Measurements from ENCODE around the gene SS18.

SS18 gene

GRCh38 chr18:26082475-26082874 is 7.9 kb downstream of the SS18 start:
- no peak for TF ChIP-seq CTCF (IDR thresholded peaks at IDR 0.05; ENCODE audit: insufficient read depth, low read length, missing control alignments)
- no peak for DNase-seq (ENCODE audit: low read depth, low spot score)
- ChIA-PET POLR2A (no interaction called here), CTCF (no interaction called here)
- no peak overlapping the region for H3K4me3 ChIP-seq (ENCODE audit: low read depth, low read length)

GRCh38 chr18:26074246-26074645 is 16.2 kb downstream of the SS18 start:
- DNase-seq (ENCODE audit: low read depth, low spot score): no peak
- no peak overlapping the region for H3K4me3 ChIP-seq (ENCODE audit: low read depth, low read length)
- CTCF ChIA-PET: no interaction called here
- POLR2A ChIA-PET: no interaction called here
- TF ChIP-seq CTCF (IDR thresholded peaks at IDR 0.05; ENCODE audit: insufficient read depth, low read length, missing control alignments): no peak

GRCh38 chr18:26073758-26074157 is 16.7 kb downstream of the SS18 start:
- no peak overlapping the region for H3K4me3 ChIP-seq (ENCODE audit: low read depth, low read length)
- no peak for DNase-seq (ENCODE audit: low read depth, low spot score)
- ChIA-PET CTCF (no interaction called here), POLR2A (no interaction called here)
- TF ChIP-seq CTCF (IDR thresholded peaks at IDR 0.05; ENCODE audit: insufficient read depth, low read length, missing control alignments): no peak

GRCh38 chr18:26071725-26072124 is 18.7 kb downstream of the SS18 start:
- POLR2A ChIA-PET: no interaction called here
- no peak for TF ChIP-seq CTCF (IDR thresholded peaks at IDR 0.05; ENCODE audit: insufficient read depth, low read length, missing control alignments)
- CTCF ChIA-PET: no interaction called here
- no peak overlapping the region for H3K4me3 ChIP-seq (ENCODE audit: low read depth, low read length)
- DNase-seq (ENCODE audit: low read depth, low spot score): no peak

GRCh38 chr18:26071020-26071419 is 19.4 kb downstream of the SS18 start:
- ChIA-PET CTCF (no interaction called here), POLR2A (no interaction called here)
- no peak for TF ChIP-seq CTCF (IDR thresholded peaks at IDR 0.05; ENCODE audit: insufficient read depth, low read length, missing control alignments)
- DNase-seq (ENCODE audit: low read depth, low spot score): no peak
- H3K4me3 ChIP-seq (ENCODE audit: low read depth, low read length): no peak overlapping the region

GRCh38 chr18:26059357-26059756 is 31.1 kb downstream of the SS18 start:
- POLR2A ChIA-PET: no interaction called here
- H3K4me3 ChIP-seq (ENCODE audit: low read depth, low read length): no peak overlapping the region
- CTCF ChIA-PET: interaction anchor here (0.6 kb wide), 1 partner anchor 10 kb away, joined by 3 read pairs; no protein-coding TSS in a partner anchor
- TF ChIP-seq CTCF (IDR thresholded peaks at IDR 0.05; ENCODE audit: insufficient read depth, low read length, missing control alignments): no peak
- no peak for DNase-seq (ENCODE audit: low read depth, low spot score)
